ENCODE measurements around the gene SCN1A.

GRCh38 chr2:166112193-166112605 lies 15.6 kb downstream of the SCN1A start:
- TF ChIP-seq CTCF (conservative IDR thresholded peaks at IDR 0.05; ENCODE audit: low read depth in 2 of 2) (no peak), EZH2phosphoT487 (IDR thresholded peaks at IDR 0.05; ENCODE audit: unreplicated experiment) (no peak), REST (IDR thresholded peaks at IDR 0.05; ENCODE audit: unreplicated experiment) (no peak), EZH2 (IDR thresholded peaks at IDR 0.05; ENCODE audit: low read depth, unreplicated experiment) (no peak), POLR2AphosphoS5 (IDR thresholded peaks at IDR 0.05; ENCODE audit: low read depth) (no peak)

Data from GM23338 (cell line).